NB4 (cell line): ENCODE data around the gene RAD51B.

Experiments
- DNase-seq: peaks from one replicate; pipeline ENCODE4 v3.0.0; 2010; ENCODE audit warnings: low read depth
- H3K4me3 ChIP-seq: one replicate; pipeline ENCODE4 v1.5.1; 2011; ENCODE audit warnings: mild to moderate bottlenecking, low read depth, low read length, moderate library complexity
- MYC ChIP-seq: IDR thresholded peaks from 2 replicates; pipeline ENCODE4 v1.6.1; 2011; ENCODE audit warnings: low read depth, low read length
- POLR2A ChIP-seq: IDR thresholded peaks from 2 replicates; pipeline ENCODE4 v1.6.1; 2011; ENCODE audit warnings: mild to moderate bottlenecking; ENCODE audit not compliant: insufficient read length; ENCODE audit errors: extremely low read depth
- TF ChIP-seq, protein P1 (sequence below): IDR thresholded peaks from 2 replicates; pipeline ENCODE4 v1.6.1; 2011; ENCODE audit warnings: low read depth, low read length
- TF ChIP-seq, protein P2 (sequence below): IDR thresholded peaks from one replicate; pipeline ENCODE4 v1.5.1; 2012; ENCODE audit warnings: low read depth, low read length

Gene RAD51B

DNA sequence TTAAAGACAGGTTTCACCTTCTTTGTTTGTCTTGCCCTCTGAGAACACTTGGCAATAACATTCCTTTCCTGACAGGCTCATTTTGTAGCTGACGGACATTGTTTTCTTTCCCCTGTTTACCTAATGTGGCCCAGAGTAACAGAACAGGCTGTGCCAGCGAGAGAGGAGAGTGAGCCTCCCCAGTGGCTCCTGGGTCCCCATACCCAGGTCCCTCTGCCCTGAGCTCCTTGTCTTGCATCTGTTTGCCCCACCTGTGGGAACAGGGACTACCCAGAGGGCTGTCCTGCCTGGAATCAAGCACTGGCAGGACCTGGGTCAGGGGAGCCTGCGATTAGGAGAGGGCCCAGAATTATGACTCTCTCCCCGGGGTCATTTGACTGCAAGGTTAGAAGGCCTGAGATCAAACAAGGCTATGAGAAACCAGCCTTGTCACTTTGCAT is 750.4 kb downstream of the RAD51B start:
- DNase-seq, result no peak
- no peak for TF ChIP-seq POLR2A
- TF ChIP-seq, protein P1, sequence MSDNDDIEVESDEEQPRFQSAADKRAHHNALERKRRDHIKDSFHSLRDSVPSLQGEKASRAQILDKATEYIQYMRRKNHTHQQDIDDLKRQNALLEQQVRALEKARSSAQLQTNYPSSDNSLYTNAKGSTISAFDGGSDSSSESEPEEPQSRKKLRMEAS, result no peak
- TF ChIP-seq MYC, result no peak
- TF ChIP-seq, protein P2, sequence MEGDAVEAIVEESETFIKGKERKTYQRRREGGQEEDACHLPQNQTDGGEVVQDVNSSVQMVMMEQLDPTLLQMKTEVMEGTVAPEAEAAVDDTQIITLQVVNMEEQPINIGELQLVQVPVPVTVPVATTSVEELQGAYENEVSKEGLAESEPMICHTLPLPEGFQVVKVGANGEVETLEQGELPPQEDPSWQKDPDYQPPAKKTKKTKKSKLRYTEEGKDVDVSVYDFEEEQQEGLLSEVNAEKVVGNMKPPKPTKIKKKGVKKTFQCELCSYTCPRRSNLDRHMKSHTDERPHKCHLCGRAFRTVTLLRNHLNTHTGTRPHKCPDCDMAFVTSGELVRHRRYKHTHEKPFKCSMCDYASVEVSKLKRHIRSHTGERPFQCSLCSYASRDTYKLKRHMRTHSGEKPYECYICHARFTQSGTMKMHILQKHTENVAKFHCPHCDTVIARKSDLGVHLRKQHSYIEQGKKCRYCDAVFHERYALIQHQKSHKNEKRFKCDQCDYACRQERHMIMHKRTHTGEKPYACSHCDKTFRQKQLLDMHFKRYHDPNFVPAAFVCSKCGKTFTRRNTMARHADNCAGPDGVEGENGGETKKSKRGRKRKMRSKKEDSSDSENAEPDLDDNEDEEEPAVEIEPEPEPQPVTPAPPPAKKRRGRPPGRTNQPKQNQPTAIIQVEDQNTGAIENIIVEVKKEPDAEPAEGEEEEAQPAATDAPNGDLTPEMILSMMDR, result no peak
- no peak overlapping the region for H3K4me3 ChIP-seq

DNA sequence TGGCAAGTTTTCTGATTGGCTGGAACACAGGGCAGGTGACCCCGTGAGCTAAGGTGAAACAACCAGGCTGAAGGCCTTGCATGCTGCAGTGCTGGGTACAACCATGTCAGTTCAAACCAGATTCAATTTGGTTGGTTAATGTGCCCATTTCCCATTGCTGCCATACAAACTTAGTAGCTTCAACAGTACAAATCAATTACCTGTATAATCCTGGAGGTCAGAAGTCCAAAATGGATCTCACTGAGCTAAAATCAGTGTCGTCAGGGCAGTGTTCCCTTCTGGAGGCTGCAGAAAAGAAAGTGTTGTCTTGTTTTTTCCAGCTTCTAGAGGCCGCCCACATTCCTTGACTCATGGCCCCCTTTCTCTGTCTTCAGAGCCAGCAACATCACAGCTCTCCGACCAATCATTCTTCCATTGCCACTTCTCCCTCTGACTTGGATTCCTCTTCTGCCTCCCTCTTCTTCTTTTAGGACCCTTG is 751.6 kb downstream of the RAD51B start:
- H3K4me3 ChIP-seq, result no peak overlapping the region
- no peak for TF ChIP-seq MYC
- TF ChIP-seq POLR2A, result no peak
- TF ChIP-seq, protein P1, result no peak
- TF ChIP-seq, protein P2, result no peak
- DNase-seq, result no peak

DNA sequence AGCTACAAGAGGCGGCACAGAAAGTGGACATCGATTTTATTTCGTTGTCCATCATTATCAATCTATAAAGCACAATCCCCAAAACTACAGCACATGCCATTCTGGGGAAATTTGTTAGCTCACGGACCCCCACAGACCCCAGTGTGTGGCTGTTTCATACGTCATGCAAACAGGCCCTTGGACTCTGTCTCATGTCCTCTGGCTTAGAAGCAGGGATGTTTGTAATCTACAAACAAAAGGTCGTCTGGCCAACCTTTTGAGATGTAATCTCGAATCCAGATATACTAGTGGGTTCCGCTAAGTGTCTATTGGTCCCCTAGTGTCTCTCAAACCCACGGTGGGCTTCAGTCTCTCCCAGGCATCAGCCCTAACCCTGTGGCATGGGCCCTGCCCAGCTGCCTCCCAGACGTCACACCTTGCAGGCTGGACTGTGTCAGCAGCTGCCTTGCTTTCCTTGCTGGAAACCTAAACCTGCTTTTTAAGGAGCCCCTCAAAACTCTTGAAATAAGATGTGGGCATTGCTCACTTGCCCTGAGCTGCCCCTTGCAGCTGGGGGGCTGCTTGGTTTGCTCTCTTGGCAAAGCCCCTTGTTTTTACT is 752.4 kb downstream of the RAD51B start:
- DNase-seq, result no peak
- TF ChIP-seq, protein P2, result no peak
- no peak for TF ChIP-seq POLR2A
- TF ChIP-seq, protein P1, result no peak
- no peak for TF ChIP-seq MYC
- H3K4me3 ChIP-seq, result no peak overlapping the region

DNA sequence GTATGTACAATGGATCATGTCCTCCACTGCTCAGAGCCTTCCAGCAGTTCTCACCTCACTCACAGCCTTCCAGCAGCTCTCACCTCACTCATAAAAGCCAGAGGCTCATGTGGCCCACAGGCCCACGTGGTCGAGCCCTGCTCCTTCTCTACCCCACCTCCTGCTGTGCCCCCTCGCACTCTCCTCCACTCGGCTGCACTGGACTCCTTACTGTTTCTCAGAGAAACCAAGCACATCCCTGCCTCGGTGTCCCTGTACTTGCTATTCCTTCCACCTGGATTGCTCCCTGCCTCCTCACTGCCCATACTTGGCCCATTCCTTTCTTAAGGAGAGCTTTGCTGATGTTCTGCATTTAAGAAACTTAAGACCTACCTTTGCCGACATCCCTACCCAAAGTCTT is 753.5 kb downstream of the RAD51B start:
- DNase-seq, result no peak
- H3K4me3 ChIP-seq, result no peak overlapping the region
- TF ChIP-seq, protein P2, result no peak
- TF ChIP-seq, protein P1, result no peak
- no peak for TF ChIP-seq MYC
- no peak for TF ChIP-seq POLR2A

DNA sequence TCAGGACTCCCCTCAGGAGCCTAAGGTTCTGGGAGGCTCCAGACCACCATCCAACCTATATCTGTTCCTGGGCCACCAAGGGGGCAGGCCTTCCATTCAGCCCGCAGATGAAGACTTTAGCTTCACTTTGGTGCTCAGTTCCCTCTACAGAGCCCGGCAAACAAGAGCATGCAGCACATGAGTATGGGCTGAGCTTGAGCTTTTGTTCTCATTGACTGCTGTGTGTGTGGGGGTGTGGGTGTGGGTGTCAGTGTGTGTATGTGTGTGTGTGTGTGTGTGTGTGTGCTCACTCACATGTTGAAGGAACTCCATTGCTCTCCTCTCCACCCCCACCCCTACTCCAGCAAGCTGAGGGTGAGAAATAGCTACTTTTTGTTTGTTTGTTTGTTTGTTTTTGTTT is 754.1 kb downstream of the RAD51B start:
- no peak overlapping the region for H3K4me3 ChIP-seq
- DNase-seq, result no peak
- TF ChIP-seq, protein P2, result no peak
- no peak for TF ChIP-seq POLR2A
- TF ChIP-seq MYC, result no peak
- TF ChIP-seq, protein P1, result no peak

DNA sequence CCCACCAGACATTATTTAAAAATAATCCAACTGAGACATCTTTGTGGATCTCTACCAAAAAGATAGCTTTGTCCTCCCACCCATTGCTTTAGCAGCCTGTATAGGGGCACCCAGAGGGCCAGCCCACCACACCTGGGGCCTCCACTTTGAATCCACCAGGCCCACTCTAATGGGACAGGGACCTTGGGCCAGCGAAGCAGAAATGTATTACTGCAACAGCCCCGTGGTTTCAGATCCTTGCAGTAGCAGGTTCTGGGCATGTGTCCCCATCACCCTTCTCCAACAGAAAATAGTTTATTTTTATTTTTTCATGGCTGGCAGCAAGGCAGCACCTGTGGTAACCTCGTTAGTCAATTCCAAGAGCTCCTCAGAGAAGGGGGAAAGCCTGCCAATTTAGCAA is 754.9 kb downstream of the RAD51B start:
- TF ChIP-seq POLR2A (no peak), MYC (no peak)
- TF ChIP-seq, protein P2, result no peak
- no peak for DNase-seq
- no peak overlapping the region for H3K4me3 ChIP-seq
